GM13977 (cell line): ENCODE data around the gene FRAS1.

Experiments used
- DNase-seq: peaks from one replicate; pipeline ENCODE4 v3.0.0; 2012; ENCODE audit warnings: low spot score
- in situ Hi-C: fragments of 300-500 bp; cut with MboI; formaldehyde crosslinking; loops from one replicate; pipeline ENCODE4 v1.12.0; 2022; ENCODE audit warnings: low sequenced_read_pairs, low pct_unique_long_range_greater_than_20kb, mixed read lengths, inconsistent platforms; ENCODE audit not compliant: unreplicated experiment
- TF ChIP-seq, protein P1 (sequence below): IDR thresholded peaks from 2 replicates; pipeline ENCODE4 v1.5.1; 2012; ENCODE audit warnings: mild to moderate bottlenecking, control low read depth; ENCODE audit not compliant: insufficient read depth; ENCODE audit errors: extremely low read depth, missing control alignments

Gene FRAS1

DNA sequence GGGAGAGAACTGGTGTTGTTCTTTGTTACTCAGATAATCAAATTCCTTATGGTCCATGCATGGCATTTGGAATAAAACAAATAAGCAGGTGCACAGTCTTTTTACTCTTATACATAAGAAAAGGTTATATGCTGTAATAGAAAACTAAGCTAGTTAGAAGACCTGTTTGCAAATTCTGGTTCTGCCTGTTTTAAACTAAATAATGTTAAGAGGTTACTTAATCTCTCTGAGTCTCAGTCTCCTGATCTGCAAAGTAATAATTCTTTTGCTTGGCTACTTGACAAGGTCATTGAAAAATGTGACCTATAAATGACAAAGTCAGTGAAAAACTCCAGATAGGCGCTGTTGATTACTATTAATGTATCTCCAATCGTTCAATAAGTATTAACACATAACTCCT, 451.9 kb downstream of the FRAS1 start:
- DNase-seq, result no peak
- TF ChIP-seq, protein P1, sequence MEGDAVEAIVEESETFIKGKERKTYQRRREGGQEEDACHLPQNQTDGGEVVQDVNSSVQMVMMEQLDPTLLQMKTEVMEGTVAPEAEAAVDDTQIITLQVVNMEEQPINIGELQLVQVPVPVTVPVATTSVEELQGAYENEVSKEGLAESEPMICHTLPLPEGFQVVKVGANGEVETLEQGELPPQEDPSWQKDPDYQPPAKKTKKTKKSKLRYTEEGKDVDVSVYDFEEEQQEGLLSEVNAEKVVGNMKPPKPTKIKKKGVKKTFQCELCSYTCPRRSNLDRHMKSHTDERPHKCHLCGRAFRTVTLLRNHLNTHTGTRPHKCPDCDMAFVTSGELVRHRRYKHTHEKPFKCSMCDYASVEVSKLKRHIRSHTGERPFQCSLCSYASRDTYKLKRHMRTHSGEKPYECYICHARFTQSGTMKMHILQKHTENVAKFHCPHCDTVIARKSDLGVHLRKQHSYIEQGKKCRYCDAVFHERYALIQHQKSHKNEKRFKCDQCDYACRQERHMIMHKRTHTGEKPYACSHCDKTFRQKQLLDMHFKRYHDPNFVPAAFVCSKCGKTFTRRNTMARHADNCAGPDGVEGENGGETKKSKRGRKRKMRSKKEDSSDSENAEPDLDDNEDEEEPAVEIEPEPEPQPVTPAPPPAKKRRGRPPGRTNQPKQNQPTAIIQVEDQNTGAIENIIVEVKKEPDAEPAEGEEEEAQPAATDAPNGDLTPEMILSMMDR, result no peak
- in situ Hi-C loops, result no loop called here

DNA sequence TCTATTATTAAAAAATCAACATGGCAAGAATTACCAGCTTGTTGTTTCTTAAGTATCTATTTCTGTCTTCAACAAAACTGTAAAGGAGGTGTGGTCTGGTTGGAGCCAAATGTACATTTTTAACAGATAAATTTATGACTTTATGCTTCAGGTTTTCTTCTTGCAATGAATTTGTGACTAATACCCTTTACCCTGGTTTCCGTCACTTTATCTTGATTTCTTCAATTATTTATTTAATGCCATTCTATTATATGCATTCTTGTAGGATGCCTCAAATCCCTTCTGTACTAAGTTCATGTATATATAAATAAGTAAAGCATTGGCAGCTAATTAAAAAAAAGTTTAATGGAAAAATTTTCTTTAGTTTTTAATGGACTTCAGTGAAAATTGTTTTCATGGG, 453.0 kb downstream of the FRAS1 start:
- DNase-seq, result no peak
- TF ChIP-seq, protein P1, result no peak
- in situ Hi-C loops, result no loop called here

DNA sequence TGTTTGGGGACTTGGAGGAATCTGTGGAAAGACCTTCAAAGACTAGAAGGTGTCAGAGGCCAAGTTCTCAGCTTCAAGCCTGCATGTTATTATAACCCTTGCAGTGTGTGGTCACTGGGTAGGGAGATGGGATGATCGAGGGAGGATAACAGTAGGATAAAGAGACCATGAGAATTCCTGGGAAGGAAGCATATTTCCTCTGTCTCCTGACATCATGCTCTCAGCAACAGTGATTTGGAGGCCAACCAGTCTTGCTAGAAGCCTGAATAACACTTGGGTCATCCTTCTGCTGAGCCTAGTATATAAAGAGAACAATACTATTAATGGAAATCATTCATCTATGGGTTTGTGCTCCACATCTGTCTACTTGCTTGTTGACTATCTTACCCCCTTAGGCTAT, 453.6 kb downstream of the FRAS1 start:
- in situ Hi-C loops, result no loop called here
- no peak for DNase-seq
- TF ChIP-seq, protein P1, result no peak

DNA sequence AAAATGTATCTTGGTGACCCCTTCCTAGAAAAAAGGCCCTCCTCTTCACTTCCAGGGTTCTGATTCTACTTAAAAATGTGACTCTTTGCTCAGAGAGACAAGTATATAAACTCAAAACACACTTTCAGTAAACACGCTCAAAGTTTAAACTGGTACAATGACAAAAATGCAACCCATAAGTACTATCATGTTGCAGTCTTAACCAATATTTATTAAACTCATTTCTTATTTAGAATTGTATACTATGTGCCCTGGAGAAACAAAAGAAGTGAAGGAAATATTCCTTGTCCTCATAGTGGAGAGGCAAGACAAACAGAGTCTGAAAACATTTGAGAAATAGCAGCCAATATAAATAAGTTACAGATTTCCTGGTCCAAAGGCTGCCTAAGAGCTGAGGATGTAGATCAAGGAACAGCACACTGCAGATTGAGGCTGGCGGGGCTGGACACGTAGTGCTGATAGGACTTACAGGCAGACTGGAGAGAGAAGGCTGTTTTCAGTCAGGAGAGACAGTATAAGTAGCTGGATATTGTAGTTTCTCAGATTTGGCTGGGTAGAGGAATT, 455.3 kb downstream of the FRAS1 start:
- DNase-seq, result no peak
- in situ Hi-C loops, result no loop called here
- TF ChIP-seq, protein P1, result no peak

DNA sequence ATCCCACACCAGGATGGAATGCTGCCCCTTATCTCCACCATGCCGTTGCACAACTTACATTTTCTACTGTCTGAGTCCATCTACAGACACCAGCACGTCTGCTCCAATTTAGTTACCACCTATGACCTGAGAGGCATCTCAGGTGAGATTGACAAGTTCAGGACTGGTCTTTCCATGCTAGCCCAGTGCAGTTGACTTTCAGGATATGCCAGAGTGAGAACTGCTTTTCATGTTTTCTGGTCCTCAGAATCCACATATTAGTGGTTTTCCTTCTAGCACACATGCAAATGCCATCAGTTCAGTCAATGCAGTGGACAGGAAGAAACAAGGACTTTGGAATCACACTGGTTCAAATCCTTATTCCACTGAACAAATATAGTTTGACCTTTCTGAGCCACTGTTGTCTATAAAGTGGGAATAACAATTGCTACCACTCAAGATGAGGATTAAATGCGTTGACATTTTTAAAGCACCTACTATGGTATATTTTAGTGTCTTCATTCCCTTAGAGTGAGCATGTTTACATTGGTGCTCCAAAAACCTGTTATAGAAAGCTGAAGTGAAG, 456.4 kb downstream of the FRAS1 start:
- no peak for DNase-seq
- in situ Hi-C loops, result no loop called here
- TF ChIP-seq, protein P1, result no peak

DNA sequence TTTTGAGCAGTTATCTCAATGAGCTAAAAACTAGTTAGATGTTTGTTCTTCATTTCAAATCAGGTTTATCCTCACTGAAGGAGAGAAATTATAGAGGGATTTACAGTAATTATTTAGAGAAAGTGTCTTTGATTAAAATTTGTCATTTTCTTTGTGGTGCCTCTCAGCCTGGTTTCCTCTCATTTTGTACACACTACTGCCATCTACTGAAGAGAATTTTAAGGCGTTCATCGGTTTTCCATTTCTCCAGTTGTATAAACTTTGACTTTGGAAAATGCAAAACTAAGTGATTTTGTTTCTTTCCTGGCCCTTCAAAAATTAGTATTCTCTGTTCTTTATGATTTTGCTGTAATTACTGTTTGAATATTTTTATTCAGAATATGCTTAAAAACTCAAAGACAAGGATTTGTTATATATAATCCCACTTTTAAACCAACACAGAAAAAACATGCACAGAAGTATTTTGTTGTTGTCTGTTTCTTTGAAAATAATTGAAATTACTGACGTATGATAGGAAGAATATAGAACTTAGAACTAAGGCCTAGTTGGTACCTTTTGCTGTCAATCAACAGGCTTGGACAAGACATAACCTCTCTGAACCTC, 460.0 kb downstream of the FRAS1 start:
- TF ChIP-seq, protein P1, result peak; percentile 21
- no peak for DNase-seq
- in situ Hi-C loops, result no loop called here

DNA sequence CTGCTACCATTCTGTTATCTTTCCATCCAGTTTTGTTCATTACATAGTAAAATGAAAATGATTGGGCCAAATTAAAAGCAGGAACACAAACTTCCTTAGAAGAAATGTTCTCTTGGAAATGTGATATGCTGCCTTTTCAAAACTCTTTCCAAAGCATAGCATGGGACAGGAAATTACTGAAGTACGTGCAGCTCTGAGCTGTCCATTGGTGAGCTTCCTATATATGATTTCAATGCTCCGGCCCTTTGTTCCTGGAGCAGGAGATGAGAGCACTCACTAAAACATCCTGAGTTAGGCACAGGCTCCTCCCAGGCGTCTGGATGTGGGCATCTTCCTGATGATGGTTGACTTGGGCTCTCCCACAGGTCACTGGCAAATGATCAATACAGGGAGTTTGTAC, 461.4 kb downstream of the FRAS1 start:
- in situ Hi-C loops, result no loop called here
- TF ChIP-seq, protein P1, result no peak
- no peak for DNase-seq
